GM19099 (cell line): Measurements from ENCODE around the gene GCH1.

Source experiments
- POLR2A ChIP-seq: IDR thresholded peaks from 3 replicates; pipeline ENCODE4 v1.6.1; 2011; ENCODE audit warnings: low read depth; ENCODE audit not compliant: insufficient read length; ENCODE audit errors: extremely low read depth

The GCH1 gene

GRCh38 chr14:54803396-54803795 lies 99.2 kb downstream of the GCH1 start:
- TF ChIP-seq POLR2A, result no peak

DNA sequence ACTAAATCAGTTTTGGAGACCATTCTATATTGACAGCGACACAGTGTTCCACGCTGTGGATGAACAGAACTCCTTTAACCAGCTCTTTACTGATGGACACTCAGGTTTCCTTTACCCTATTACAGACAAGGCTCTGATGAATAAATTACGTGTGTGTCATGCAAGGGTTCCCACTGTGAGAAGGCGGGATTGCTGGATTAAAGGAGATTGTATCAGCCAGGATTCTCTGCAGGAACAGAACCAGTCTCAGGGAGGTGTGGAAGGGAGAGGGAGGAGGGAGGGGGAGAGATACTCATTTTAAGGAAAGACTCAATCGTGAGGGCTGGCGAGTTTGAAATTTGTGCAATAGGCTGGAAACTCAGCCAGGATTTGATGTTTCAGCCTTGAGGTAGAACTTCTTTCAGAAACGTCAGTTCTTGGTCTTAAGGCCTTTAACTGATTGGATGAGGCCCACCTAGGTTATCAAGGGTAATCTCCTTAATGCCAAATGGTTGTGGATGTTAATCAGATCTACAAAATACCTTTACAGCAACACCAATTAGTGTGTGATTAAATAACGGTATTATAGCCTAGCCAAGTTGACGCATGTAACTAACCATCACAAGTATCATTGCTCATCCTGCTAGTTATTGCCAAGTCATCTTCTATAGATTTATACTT lies 104.0 kb downstream of the GCH1 start:
- TF ChIP-seq POLR2A, result no peak

- TF ChIP-seq POLR2A, result no peak
Observed at GRCh38 chr14:54797986-54798385, 104.6 kb downstream of the GCH1 start.

- no peak for TF ChIP-seq POLR2A
Observed at GRCh38 chr14:54797556-54797955, 105.1 kb downstream of the GCH1 start.

DNA sequence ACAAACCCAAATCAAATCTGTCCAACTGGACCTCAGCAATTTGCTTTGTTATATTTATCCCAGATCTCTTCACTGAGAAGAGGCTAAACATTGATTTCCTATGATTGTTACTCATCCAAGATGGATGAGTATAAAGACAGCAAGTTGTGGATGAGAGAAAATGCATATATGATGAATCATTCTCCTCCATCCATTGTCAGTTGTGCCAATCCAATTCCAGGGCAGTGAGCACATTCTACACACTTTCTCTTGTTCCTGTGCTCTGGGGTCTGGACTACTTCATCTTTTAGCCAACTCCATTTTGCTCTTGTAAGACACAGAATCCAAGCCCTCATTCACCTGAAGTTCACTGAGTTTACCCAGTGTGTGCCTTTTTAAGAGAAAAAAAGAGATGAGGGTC lies 105.7 kb downstream of the GCH1 start:
- no peak for TF ChIP-seq POLR2A

DNA sequence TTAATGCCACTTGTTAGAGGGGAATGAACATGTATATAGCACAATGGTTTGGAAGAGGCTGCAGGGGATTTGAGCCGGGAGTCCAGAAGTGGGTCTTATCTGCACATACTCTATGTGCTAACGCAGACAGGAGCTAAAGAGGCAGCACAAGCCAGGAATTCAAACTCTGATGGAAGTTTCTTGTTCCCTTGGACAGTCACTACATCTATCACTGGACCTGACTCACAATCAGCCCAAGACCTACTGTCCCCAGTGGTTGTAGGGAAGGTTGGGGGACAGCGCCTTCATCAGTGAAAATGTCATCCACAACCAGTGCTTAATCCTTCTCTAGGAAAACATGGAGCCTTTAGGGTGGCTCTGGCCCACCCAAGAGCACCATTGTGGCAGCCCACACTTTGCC lies 107.8 kb downstream of the GCH1 start:
- no peak for TF ChIP-seq POLR2A

GRCh38 chr14:54794159-54794558 lies 108.5 kb downstream of the GCH1 start:
- no peak for TF ChIP-seq POLR2A

GRCh38 chr14:54792288-54792687 lies 110.3 kb downstream of the GCH1 start:
- no peak for TF ChIP-seq POLR2A
